Kidney (tissue), 14 donors: Measurements from ENCODE around the gene RNF31. TPM values are rescaled to one million over a fixed set of nuclear protein-coding genes. Genes with fewer than 3 reads are reported as not detected.

Source experiments
- DNase-seq, 5 donors: peaks; one replicate each; pipeline ENCODE4 v3.0.0-alpha.2; 2013 to 2020
- FAIRE-seq: peaks from 2 replicates; lab custom pipeline; 2012; peaks lifted over from hg19 to GRCh38; lab: Jason Lieb, UNC
- H3K27ac ChIP-seq, 2 donors: one replicate each; pipeline ENCODE4 v1.7.0; 2013; ENCODE audit warnings: low read depth in 2 of 2, low read length in 2 of 2, inconsistent platforms in 1 of 2
- H3K27me3 ChIP-seq: one replicate; pipeline ENCODE4 v1.7.1; 2013; ENCODE audit warnings: low read length, inconsistent platforms; ENCODE audit not compliant: control insufficient read depth, insufficient read depth
- H3K36me3 ChIP-seq, 3 donors: one replicate each; pipeline versions ENCODE4 v1.7.0 to v1.7.1; 2013; ENCODE audit warnings: low read length in 3 of 3, control low read depth in 1 of 3, inconsistent platforms in 1 of 3; ENCODE audit not compliant: insufficient read depth in 3 of 3, control insufficient read depth in 2 of 3
- H3K4me1 ChIP-seq, 3 donors: one replicate each; pipeline versions ENCODE4 v1.7.0 to v1.7.1; 2013; ENCODE audit warnings: low read length in 3 of 3, inconsistent platforms in 1 of 3, low read depth in 1 of 3; ENCODE audit not compliant: control insufficient read depth in 2 of 3, insufficient read depth in 2 of 3
- H3K4me3 ChIP-seq, 3 donors: one replicate each; pipeline versions ENCODE4 v1.7.0 to v1.8.1; 2013; ENCODE audit warnings: low read length in 3 of 3, control low read depth in 1 of 3, inconsistent platforms in 1 of 3
- H3K9ac ChIP-seq, 3 donors: one replicate each; pipeline versions ENCODE4 v1.7.0 to v1.7.1; 2013; ENCODE audit warnings: low read length in 3 of 3, control low read depth in 1 of 3, inconsistent platforms in 1 of 3
- H3K9me3 ChIP-seq, 3 donors: one replicate each; pipeline versions ENCODE4 v1.7.0 to v1.7.1; 2013; ENCODE audit warnings: low read length in 3 of 3, control low read depth in 1 of 3, inconsistent platforms in 1 of 3; ENCODE audit not compliant: control insufficient read depth in 2 of 3, insufficient read depth in 1 of 3
- CTCF ChIP-seq: IDR thresholded peaks from 3 replicates; pipeline ENCODE4 v1.5.1; 2012; ENCODE audit warnings: mild to moderate bottlenecking, moderate library complexity, borderline replicate concordance; ENCODE audit not compliant: insufficient read depth; ENCODE audit errors: extremely low read depth
- intact Hi-C: fragments of 100-400 bp; cut with DNase I; formaldehyde crosslinking; loops from one replicate; pipeline ENCODE4 v1.11.1; 2022
- polyA plus RNA-seq: library from polyadenylated mRNA; stranded (reverse); fragments of 350-450 nt; fragmentation: Illumina TruSeq; extraction: RNeasy Lipid Tissue Mini Kit (QIAGEN cat#74804); gene quantifications from one replicate; pipeline ENCODE4 v1.2.3, GENCODE V29; 2014; ENCODE audit warnings: low read depth, low replicate concordance; ENCODE audit not compliant: insufficient read depth
- total RNA-seq: library from RNA; stranded (reverse); fragmentation: NEBNext Ultra II Directional; extraction: Animal tissue kit (Norgen Biotek cat#: 25700); gene quantifications from one replicate; pipeline ENCODE4 v1.2.1, GENCODE V29; 2021
- donor health status: control.
- donor health status: control.
- donor health status: control.
- donor health status: control.
- donor health status: control.
- donor health status: DM: yes; HTN: yes; CAD: no.
- donor health status: Normal renal cell carcinoma (clear cell type).

RNF31 gene
- total and polyA plus RNA-seq, 2 donors from 2014 or later = 64.0 to 69.0 TPM

- no peaks in the 10 kb centered on the region for H3K9me3 ChIP-seq
- no peak for FAIRE-seq
- H3K4me1 ChIP-seq = peaks cover 0 to 12% (median 0%) of the 10 kb centered on the region in 3 donors
- intact Hi-C loops = no loop called here
- H3K9ac ChIP-seq = no peak overlapping the region
- no peak for DNase-seq
- H3K4me3 ChIP-seq = no peak overlapping the region
- no peaks in the 10 kb centered on the region for H3K27me3 ChIP-seq
- no peak overlapping the region for H3K27ac ChIP-seq
- peaks cover 5 to 44% (median 30%) of the 10 kb centered on the region in 3 donors for H3K36me3 ChIP-seq
- no peak for TF ChIP-seq CTCF
Observed at GRCh38 chr14:24167469-24168114, 20.3 kb downstream of the RNF31 start.

GRCh38 chr14:24171422-24172260 lies 24.3 kb downstream of the RNF31 start, which contains the start of gene REC8:
REC8 (plus strand) TSS chr14:24172080; CDS start chr14:24172553, 473 bp downstream.
- intact Hi-C loops = no loop called here
- H3K9ac ChIP-seq = peak within 1 kb of the TSS in 2 of 3 donors; percentile 15 to 48
- peak within 1 kb of the TSS; percentile 44 to 69 (median 48) for H3K4me3 ChIP-seq
- no peaks in the 10 kb centered on the region for H3K27me3 ChIP-seq
- DNase-seq = peak; percentile 95 to 99 (median 99)
- TF ChIP-seq CTCF = no peak
- no peak for FAIRE-seq
- H3K9me3 ChIP-seq = no peaks in the 10 kb centered on the region
- H3K27ac ChIP-seq = peak within 1 kb of the TSS; percentile 11 to 28
- peaks cover 0 to 6% (median 4%) of the 10 kb centered on the region in 3 donors for H3K36me3 ChIP-seq
- H3K4me1 ChIP-seq = peaks cover 0 to 3% (median 0%) of the 10 kb centered on the region in 3 donors

- Histone ChIP-seq H3K9me3 (no peaks in the 10 kb centered on the region), H3K4me1 (peaks cover 0 to 3% (median 0%) of the 10 kb centered on the region in 3 donors), H3K9ac (peak overlapping the region in 2 of 3 donors; percentile 15 to 48), H3K27me3 (no peaks in the 10 kb centered on the region), H3K36me3 (peaks cover 0 to 4% (median 4%) of the 10 kb centered on the region in 3 donors), H3K4me3 (peak overlapping the region; percentile 44 to 69 (median 48)), H3K27ac (peak overlapping the region in 1 of 2 donors; percentile 28)
- DNase-seq (peak in 2 of 5 donors; percentile 52 to 72), FAIRE-seq (no peak)
- intact Hi-C loops = no loop called here
- no peak for TF ChIP-seq CTCF
Observed at GRCh38 chr14:24172261-24172860, 25.1 kb downstream of the RNF31 start.
